ENCODE measurements around the gene CAT.
A peak's percentile ranks its signal among the peaks of the same experiment; 100 is the strongest.
"Not testable (repeated sequence)": the region's sequence is repeated elsewhere in the genome, so short reads cannot be mapped to it uniquely, and the experiment has no call there.

CAT gene

DNA sequence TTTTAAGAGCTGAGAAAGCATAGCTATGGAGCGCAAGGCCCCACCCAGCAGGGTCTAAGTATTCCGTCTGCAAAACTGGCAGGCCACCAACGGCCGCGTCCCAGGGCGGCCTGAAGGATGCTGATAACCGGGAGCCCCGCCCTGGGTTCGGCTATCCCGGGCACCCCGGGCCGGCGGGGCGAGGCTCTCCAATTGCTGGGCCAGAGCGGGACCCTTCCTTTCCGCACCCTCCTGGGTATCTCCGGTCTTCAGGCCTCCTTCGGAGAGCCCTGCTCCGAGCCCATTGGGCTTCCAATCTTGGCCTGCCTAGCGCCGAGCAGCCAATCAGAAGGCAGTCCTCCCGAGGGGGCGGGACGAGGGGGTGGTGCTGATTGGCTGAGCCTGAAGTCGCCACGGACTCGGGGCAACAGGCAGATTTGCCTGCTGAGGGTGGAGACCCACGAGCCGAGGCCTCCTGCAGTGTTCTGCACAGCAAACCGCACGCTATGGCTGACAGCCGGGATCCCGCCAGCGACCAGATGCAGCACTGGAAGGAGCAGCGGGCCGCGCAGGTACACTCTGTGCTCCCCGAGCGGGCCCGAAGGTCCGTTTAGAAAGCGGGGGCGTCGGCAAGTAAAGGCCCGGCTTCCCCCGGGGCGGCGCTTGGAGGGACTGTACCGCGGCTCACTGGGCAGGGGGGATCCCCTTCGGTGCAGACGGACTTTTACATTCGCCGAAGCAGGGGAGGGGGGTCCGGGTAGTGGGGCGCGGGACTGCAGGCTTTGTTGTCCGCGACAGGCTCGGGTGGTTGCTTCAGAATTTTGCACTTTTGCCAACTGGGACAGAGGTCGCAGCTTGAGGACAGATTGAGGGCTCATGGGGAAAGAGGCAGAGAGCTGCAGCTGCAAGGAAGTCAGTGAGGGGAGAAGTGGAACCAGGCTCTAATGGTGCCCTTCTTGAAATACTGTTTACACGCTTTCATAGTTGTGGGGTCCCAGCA is at the start of gene CAT:
Gene CAT (plus strand): TSS at position 406 of the 979 bp plus-strand sequence. CDS start 80 bp downstream, at position 486.
- DNase-seq (ENCODE audit: low spot score): peak; percentile 98

DNA sequence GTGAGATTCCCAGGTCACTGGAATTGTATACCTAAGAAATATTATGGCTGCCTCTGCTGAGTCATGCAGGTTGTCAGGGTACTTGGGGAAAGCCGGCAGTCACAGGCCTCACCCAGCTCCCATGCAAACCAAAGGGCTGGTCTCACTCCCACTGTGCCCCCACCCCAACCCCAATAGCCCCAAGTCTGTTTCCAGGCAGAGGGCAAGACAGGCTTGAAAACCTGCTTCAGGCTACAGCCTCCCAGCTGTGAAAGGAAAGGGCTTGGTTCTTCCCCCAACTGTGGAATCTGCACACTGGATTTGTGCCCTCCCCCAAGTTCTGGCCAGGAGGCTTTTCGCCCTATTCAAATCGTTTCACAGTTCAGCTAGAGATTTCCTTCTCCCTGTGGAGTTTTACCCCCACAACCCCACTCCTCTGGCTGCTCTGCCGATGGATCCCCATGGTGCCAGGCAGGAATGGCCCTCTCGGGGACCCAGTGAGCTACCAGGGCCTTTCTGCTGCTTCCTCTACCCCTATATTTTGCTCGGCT is 43.9 kb upstream of the CAT start:
- DNase-seq (ENCODE audit: low spot score): no peak

- peak; percentile 3 for DNase-seq (ENCODE audit: low spot score)
Observed at GRCh38 chr11:34395916-34396550, 42.7 kb upstream of the CAT start.

DNA sequence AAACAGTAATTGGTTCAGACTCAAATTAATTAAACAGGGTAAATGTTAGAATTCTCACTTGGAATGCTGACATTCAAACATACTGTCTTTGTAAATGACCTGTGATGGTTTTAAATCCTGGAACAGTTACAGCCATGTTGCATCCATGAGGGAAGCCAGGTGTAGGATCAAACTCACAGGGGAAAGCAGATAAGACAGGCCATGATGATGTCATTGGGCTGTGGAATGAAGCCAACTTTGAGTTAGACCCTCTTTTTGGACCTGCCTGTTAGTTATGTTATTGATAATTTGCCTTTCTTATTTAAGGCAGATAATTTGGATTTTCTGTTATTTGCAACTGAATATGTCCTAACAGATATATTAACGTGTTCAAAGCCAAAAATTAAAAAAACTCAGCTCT is 41.6 kb upstream of the CAT start:
- DNase-seq (ENCODE audit: low spot score): no peak

- no peak for DNase-seq (ENCODE audit: low spot score)
Observed at GRCh38 chr11:34397811-34398210, 40.9 kb upstream of the CAT start.

- DNase-seq (ENCODE audit: low spot score): no peak
Observed at GRCh38 chr11:34403431-34403830, 35.3 kb upstream of the CAT start.

- DNase-seq (ENCODE audit: low spot score): no peak
Observed at GRCh38 chr11:34404280-34404679, 34.5 kb upstream of the CAT start.

GRCh38 chr11:34405079-34405858 is 33.5 kb upstream of the CAT start:
- DNase-seq (ENCODE audit: low spot score): no peak

DNA sequence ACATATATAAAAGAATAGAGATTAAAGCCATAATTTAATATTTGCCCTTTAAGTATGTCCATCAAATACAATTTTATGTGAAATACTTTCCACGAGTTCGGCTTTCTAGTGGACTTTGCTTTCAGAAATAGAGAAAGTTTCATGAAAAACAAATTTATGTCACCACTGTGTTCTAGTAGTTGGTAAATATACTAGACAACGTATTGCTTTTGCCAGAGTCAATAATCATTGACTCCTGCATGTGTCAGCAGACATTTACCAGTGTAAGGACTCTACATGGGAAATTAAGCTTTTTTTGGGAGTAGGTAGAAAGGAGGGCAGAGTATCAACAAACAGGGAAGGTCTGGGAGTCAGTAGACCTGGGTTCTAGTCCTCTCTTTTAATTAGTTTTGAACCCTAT is 32.3 kb upstream of the CAT start:
- no peak for DNase-seq (ENCODE audit: low spot score)

GRCh38 chr11:34407121-34407813 is 31.5 kb upstream of the CAT start:
- DNase-seq (ENCODE audit: low spot score): peak; percentile 8

DNA sequence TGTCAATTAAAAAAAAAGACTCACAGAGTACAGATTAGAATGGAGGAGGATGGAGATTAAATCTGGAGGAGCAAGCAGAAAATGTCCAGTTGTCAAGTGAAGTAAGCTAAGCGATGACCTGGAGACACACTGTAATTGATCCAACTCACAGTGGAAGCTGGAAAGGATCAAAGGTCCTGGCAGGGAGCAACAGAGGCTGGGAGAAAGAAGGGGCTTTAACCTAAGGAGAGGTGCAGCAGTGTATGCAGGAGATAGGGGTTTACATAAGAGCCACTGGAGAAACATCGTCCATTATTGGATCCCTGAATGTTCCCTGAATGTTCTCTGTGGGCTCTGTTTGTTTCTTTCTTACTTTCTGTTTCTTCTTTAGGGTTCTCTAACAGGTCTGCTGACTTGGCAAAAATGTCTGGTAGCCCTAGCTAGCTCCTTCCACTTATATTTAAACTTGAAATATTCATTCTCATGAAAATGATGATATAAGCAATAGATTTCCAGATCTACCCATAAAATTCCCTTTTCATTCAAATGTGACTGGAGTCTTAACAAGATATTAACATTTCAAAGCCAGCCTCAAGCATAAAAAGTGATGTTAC is 30.1 kb upstream of the CAT start:
- no peak for DNase-seq (ENCODE audit: low spot score)

- DNase-seq (ENCODE audit: low spot score): no peak
Observed at GRCh38 chr11:34411111-34411510, 27.6 kb upstream of the CAT start.

- no peak for DNase-seq (ENCODE audit: low spot score)
Observed at GRCh38 chr11:34411791-34412190, 26.9 kb upstream of the CAT start.

- no peak for DNase-seq (ENCODE audit: low spot score)
Observed at GRCh38 chr11:34413263-34413662, 25.5 kb upstream of the CAT start.

DNA sequence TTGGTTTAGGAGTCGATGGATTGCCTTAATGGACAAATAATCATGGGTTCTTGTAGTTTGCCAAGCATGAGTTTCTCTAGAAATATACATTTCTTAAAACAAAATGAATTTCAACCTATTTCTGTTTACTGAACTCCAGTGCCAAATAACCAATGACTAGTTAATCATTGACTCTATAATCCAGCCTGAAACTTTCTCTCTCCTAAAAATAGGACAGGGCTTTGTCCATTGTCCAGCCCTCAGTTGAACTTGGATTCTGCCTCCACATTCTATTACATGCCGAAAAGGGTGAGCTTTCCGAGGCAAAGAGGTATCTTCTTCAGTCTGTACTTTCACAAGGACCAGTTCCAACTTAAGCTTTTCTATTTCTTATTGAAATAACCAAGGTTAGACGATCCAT is 23.2 kb upstream of the CAT start:
- no peak for DNase-seq (ENCODE audit: low spot score)

- DNase-seq (ENCODE audit: low spot score): no peak
Observed at GRCh38 chr11:34416088-34416487, 22.6 kb upstream of the CAT start.

GRCh38 chr11:34416766-34417165 is 22.0 kb upstream of the CAT start:
- DNase-seq (ENCODE audit: low spot score): no peak

DNA sequence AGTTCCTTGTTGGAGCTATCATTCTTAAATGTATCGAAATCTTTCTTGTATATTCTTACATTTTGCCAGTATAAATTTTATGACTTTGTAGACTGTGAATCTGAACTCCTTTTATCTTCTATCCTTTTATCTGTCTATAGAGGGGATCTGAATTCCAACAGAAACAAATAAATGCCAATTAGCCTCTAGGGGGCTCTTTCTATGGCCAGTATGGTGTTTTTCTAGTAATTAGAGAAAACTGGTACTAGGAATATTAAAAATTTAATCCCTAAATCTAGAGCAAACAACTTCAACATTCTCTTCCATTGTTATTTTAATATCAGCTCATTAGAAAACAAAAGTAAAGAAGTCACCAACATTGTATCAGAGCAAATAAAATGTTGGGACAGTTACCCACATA is 21.5 kb upstream of the CAT start:
- no peak for DNase-seq (ENCODE audit: low spot score)

DNA sequence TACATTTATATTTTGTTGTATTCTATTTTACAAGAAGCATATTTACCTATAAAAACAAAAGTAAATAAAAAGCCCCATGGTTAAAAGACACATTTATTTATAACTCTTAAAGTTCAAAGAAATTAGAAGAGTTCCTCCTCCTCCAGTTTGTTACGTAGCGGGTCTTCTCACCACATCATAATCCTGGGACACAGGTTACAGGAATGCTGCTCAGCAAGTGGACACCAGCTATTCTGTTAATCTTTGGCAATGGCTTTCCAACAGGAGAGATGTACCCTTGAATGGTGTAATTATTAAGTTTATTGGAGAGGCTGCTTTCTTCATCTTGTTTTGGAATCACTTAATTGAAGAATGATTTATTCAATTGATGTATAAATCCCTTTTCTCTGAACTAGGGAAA is 19.6 kb upstream of the CAT start:
- DNase-seq (ENCODE audit: low spot score): no peak

GRCh38 chr11:34423300-34423699 is 15.4 kb upstream of the CAT start:
- no peak for DNase-seq (ENCODE audit: low spot score)

- not testable (repeated sequence) for DNase-seq (ENCODE audit: low spot score)
Observed at GRCh38 chr11:34424826-34425225, 13.9 kb upstream of the CAT start.
